ENCODE data around the gene STK32B. TPM values are rescaled to one million over a fixed set of nuclear protein-coding genes. Genes with fewer than 3 reads are reported as not detected.

The STK32B gene
- total and polyA plus RNA-seq, 8 donors = 0.55 to 6.6 (median 1.6) TPM

DNA sequence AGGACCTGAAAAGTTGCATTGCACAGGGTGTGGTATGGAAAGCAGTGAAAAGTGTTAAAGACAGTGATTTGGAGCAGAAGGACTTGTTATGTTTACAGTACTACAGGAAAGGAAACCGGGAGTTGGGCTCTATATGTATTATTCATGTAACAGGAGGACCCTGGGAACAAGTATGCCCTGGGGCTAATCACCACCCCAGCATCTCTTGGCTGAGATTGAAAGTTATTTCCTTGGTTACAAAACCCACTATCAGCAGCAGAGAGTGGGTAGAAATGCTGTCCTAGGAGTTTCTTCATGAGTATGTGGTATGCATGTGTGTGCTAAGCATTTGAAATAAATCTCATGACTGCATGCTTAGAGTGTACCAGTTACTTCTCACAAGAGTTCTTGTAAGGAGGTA is 46.9 kb downstream of the STK32B start:
- FAIRE-seq (no peak), ATAC-seq (no peak), DNase-seq (no peak)
- H3K4me1 ChIP-seq = no peaks in the 10 kb centered on the region
- WGBS, 2 donors = 46 to 48% methylated on average over 1 of the region's 1 CpG
- H3K36me3 ChIP-seq = no peaks in the 10 kb centered on the region
- no peaks in the 10 kb centered on the region for H3K9me3 ChIP-seq
- no peak overlapping the region for H3K4me3 ChIP-seq
- H3K27me3 ChIP-seq = no peaks in the 10 kb centered on the region
- TF ChIP-seq CTCF (IDR thresholded peaks at IDR 0.05) = no peak
- H3K27ac ChIP-seq = no peak overlapping the region
- intact Hi-C loops (cut with DNase I) = no loop called here

DNA sequence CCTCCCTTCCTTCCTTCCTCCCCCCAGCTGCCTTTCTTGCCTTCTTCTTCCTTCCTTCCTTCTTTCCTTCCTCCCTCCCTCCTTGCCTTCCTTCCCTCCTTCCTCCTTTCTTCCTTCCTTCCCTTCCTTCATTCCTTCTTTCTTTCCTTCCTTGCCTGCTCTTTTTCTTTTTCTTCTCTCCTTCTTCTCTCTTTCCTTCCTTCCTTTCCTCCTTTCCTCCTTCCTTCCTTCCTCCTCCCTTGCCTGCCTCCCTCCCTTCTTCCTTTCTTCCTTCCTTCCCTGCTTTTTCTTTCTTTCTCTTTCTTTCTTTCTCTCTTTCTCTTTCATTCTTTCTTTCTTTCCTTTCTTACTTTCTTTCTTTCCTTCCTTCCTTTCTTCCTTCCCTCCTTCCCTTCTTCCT is 49.1 kb downstream of the STK32B start:
- FAIRE-seq (no peak), ATAC-seq (no peak), DNase-seq (no peak)
- Histone ChIP-seq H3K36me3 (no peaks in the 10 kb centered on the region), H3K27ac (no peak overlapping the region), H3K4me1 (no peaks in the 10 kb centered on the region), H3K27me3 (no peaks in the 10 kb centered on the region), H3K4me3 (no peak overlapping the region), H3K9me3 (no peaks in the 10 kb centered on the region)
- no peak for TF ChIP-seq CTCF (IDR thresholded peaks at IDR 0.05)
- intact Hi-C loops (cut with DNase I) = no loop called here

DNA sequence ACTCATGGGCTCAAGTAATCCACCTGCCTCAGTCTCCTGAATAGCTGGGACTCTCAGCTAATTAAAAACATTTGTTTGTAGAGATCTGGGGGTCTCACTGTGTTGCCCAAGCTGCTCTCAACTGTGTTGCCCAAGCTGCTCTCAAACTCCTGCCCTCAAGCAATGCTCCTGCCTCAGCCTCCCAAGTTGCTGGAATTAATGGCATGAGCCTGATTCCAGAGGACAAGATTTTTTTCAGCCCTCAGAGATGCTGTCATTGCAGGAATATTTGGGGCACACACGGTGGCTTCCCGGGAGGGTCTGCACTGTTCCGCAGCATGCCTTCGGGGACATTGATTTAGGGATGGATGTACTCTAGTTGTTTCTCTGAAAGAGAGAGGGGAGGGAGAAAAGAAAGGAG is 49.7 kb downstream of the STK32B start:
- no peak for ATAC-seq
- no peaks in the 10 kb centered on the region for H3K36me3 ChIP-seq
- H3K4me1 ChIP-seq = no peaks in the 10 kb centered on the region
- no peaks in the 10 kb centered on the region for H3K27me3 ChIP-seq
- no peak for DNase-seq
- WGBS, 2 donors = 52 to 64% methylated on average over 4 of the region's 4 CpGs
- no peaks in the 10 kb centered on the region for H3K9me3 ChIP-seq
- TF ChIP-seq CTCF (IDR thresholded peaks at IDR 0.05) = no peak
- no peak overlapping the region for H3K27ac ChIP-seq
- no peak for FAIRE-seq
- H3K4me3 ChIP-seq = no peak overlapping the region
- intact Hi-C loops (cut with DNase I) = no loop called here

GRCh38 chr4:5101571-5101970 is 50.3 kb downstream of the STK32B start:
- Histone ChIP-seq H3K9me3 (no peaks in the 10 kb centered on the region), H3K4me1 (no peaks in the 10 kb centered on the region), H3K4me3 (no peak overlapping the region), H3K27me3 (no peaks in the 10 kb centered on the region), H3K36me3 (no peaks in the 10 kb centered on the region), H3K27ac (no peak overlapping the region)
- intact Hi-C loops (cut with DNase I) = no loop called here
- FAIRE-seq = no peak
- ATAC-seq = no peak
- WGBS, 2 donors = 57 to 64% methylated on average over 3 of the region's 3 CpGs
- DNase-seq = no peak
- TF ChIP-seq CTCF (IDR thresholded peaks at IDR 0.05) = no peak

DNA sequence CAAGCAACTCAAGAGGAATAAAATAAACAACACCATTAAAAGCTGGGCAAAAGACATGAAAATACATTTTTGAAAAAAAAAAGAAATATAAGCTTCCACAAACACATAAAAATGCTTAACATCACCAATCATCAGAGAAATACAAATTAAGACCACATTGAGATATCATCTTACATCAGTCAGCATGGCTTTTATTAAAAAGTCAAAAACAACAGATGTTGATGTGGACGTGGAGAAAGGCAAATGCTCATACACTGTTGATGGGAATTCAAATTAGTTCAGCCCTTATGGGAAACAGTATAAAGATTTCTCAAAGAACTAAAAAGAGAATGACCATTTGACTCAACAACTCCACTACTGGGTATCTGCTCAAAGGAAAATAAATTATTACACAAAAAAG is 59.6 kb downstream of the STK32B start:
- Histone ChIP-seq H3K27ac (no peak overlapping the region), H3K4me1 (no peaks in the 10 kb centered on the region), H3K36me3 (no peaks in the 10 kb centered on the region), H3K4me3 (no peak overlapping the region), H3K9me3 (no peaks in the 10 kb centered on the region), H3K27me3 (peaks cover 0 to 6% (median under 1%) of the 10 kb centered on the region in 4 donors)
- no peak for TF ChIP-seq CTCF (IDR thresholded peaks at IDR 0.05)
- WGBS, 2 donors = 45 to 56% methylated on average over 1 of the region's 1 CpG
- FAIRE-seq (no peak), ATAC-seq (no peak), DNase-seq (no peak)
- intact Hi-C loops (cut with DNase I) = no loop called here
